Measurements from ENCODE around the gene SNRK. TPM values are rescaled to one million over a fixed set of nuclear protein-coding genes. Genes with fewer than 3 reads are reported as not detected.

Gene SNRK
- total RNA-seq, 1 donor from 2014 or later: 58.6 TPM

DNA sequence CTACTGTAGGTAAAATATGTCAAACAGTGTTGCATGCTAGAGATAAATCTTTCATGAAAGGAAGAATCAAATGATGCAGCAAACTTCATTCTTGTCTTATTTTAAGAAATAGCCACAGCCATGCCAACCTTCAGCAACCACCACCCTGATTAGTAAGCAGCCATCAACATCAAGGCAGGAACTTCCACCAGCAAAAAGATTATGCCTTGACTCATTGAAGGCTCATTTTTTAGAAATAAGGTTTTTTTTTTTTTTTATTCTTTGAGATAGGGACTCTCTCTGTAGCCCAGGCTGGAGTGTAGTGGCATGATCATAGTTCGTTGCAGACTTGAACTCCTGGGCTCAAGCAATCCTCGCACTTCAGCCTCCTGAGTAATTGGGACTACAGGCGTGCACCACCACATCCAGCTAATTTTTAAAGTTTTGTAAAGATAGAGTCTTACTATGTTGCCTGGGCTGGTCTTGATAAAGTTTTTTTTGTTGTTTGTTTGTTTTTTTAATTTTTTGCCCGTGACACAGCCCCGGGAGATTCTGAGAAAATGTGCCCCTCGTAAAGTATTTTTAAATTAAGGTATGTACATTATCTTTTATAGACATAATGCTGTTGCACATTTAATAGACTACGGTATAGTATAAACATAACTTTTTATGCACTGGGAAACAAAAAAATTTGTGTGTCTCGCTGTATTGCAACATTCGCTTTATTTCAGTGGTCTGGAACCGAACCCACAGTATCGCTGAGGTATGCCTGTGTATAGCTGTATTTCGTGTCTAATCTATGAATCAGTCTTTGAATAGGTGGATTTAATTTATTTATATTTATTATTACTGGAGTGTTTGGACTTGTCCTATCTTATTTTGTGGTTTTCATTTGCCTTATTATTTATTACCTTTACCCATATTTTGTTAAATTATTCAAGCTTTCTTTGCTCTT is 23.3 kb downstream of the SNRK start:
- no peak for DNase-seq

DNA sequence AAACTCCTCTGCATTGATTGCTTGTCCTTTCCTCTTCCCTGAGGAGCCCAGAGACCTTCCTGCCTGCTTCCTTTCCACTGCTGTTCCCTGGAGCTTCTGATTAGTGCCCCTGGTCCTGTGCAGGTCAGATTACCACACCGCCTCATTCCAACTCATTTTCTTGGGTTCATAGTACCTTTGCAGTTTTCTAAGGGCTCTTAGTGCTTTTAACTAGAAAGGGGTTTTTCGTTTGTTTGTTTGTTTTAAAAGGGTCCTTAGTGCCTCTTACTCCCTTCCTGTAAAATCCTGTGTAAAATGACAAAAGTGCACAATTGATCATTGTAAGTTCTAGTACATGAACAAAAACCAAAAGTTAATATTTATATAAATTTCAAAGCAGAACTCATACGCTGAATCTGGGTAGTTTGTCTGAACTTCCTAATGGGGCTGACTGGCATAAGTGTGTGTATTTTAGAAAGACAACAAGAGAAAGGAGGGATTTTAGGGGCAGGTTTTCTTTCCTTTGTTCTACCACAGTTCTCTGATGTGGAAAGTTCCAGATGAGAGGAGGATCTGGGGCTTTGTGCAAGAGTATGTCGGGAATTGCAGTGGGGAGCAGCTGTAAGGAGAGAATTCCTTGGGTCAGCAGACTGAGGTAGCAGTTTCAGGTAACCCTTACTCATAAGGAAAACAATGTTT is 30.6 kb downstream of the SNRK start:
- no peak for DNase-seq

DNA sequence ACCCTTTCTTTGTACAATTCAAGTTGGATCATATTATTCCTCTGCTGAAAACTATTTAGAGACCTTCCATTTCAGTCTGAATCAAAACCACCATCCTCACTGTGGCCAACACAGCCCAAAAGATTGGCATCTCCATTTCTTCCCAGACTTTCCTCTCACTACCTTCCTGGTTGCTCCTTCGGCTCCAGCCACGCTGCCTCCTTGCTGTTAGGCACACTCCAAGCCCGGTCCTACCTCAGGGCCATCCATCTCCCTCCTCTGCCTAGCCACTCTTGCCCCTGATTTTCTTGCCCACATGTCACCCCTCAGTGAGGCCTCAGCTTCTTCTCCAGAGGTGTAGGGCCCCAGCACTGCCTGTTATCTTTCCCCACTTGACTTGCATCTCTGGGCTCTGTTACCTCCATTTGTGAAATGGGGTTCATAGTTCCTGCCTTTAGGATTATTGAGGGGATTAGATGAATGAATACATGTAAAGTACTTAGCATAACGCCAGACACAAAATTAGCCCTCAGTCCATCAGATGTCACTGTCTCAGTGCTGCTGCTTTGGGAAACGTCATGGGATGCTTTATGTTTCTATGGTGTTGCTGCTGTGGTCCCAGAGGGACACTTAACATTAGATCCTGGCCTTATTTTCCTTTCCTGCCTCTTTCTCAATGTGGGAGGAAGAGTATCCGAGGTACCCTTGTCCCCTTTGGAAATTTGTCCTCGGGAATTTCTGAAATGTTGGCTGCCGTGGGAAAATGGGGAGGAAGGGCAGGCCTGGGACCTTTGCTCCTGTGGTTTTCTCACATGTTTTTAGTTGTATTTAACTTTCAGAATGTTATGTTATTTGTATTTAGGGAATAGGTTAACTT is 31.3 kb downstream of the SNRK start:
- no peak for DNase-seq

- DNase-seq: no peak
These were observed 33.0 kb downstream of the SNRK start for GRCh38 chr3:43319376-43319775.

GRCh38 chr3:43319794-43320193 is 33.5 kb downstream of the SNRK start:
- DNase-seq: no peak

DNA sequence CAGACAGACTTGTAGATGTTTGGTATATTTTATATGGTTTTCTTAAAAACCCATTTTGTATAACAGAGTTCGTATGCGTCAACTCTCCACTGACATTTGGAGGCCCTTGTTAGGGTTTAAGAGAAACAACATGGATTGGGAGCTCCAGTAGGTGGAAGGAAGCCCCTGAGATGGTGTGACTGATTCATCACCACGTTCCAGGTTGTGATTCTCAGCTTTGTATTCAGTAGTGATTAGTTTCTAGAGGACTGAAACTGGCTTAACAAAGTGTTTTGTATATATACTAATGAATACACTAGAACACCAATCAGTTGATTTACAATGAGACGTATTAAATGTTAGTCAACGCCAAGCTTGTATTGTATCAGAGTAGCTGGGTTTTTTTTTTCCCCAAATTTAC is 33.9 kb downstream of the SNRK start:
- DNase-seq: no peak

- no peak for DNase-seq
These were observed 37.2 kb downstream of the SNRK start for GRCh38 chr3:43323541-43323940.

GRCh38 chr3:43326891-43327581 is 40.7 kb downstream of the SNRK start:
- DNase-seq: no peak

DNA sequence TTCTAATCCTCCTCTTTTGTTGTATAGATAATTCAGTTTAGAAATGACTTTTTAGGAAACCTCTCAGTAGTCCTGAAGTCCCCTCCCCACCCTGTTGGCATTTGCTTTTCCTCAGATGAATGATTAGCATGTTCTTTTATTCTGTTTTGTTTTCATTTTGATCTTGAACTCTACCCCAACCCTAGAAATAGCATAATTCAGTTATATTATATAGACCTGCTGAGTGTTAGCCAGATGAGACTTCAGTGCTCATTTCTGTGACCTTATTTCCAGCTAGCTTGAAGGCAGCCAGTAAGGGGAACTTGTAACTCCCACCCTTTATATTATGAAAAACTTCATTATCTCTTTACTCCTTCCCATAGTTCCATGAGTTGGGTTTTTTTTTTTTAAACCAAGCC is 41.2 kb downstream of the SNRK start:
- DNase-seq: no peak

- no peak for DNase-seq
These were observed 42.3 kb downstream of the SNRK start for GRCh38 chr3:43328653-43329052.

DNA sequence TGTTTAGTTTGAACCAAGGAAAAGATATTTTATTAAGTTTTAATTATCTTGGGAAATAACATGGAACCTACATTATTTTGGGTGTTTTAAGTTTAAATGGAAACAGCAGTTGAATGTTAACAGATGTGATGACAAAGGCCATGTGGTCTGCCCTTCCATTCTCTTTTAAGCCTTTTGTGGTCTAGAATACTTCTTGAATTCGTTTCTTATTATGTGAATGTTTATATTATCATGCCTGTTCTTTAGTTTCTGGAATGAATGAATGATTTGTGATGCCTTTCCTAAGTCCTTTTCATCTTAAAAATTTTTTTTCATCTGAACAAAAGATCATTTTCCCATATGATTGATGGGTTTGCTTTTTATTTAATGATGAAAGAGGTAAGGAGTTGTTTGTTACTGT is 44.6 kb downstream of the SNRK start:
- peak; percentile 32 for DNase-seq

DNA sequence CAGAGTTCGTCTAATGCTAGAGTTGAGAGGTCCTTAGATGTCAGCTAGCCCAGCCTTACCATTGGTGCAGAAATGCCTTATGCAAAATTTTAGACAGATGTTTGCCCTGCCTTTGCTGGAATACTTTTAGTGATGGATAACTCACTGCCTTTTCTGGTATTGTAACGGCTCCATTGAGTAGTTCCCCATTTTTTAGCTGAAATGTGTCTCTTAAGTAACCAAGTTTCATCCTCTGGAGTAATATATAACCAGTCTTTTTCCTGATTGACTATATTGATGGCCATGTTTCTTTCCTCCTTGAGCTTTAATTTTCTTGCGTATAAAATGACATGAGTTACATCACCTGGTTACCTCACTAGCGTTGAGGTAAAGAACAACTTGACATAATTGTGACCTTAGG is 45.0 kb downstream of the SNRK start:
- no peak for DNase-seq

DNA sequence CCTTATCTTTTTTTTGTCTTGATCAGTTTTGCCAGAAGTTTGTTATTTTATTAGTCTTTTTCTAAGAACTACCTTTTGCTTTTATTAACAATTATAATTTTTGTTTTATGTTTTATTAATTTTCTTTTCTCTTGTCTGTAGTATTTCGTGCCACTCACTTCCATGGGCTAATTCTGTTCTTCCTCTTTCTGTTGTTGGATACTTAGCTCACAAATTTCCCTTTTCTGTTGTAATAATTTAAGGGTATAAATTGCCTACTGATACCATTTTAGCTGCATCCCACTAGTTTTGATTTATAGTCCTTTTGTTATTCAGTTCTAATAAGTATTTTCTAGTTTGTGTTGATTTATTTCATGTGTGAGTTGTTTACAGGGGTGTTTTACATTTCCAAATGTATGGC is 48.6 kb downstream of the SNRK start:
- no peak for DNase-seq

DNA sequence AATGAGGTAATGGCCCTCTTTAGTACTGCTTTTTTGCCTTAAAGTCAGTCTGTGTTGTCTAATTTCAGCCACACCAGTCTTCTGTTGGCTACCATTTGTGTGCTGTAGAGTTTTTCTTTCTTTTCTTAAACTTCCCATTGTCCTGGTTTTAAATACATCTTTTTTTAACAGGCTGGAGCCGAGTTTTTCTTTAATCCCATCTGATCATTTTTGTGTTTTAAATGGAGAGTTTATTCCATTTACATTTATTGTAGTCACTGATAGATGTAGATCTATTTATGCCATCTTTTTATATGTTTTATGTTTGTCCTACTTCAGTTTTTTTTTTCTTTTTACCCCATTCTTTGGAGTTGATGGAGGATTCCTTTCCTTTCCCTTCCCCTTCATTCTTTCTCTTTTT is 49.5 kb downstream of the SNRK start:
- no peak for DNase-seq

GRCh38 chr3:43338295-43338694 is 52.0 kb downstream of the SNRK start:
- no peak for DNase-seq

- no peak for DNase-seq
These were observed 54.1 kb downstream of the SNRK start for GRCh38 chr3:43340403-43340802.

GRCh38 chr3:43341788-43342187 is 55.4 kb downstream of the SNRK start:
- DNase-seq: no peak

DNA sequence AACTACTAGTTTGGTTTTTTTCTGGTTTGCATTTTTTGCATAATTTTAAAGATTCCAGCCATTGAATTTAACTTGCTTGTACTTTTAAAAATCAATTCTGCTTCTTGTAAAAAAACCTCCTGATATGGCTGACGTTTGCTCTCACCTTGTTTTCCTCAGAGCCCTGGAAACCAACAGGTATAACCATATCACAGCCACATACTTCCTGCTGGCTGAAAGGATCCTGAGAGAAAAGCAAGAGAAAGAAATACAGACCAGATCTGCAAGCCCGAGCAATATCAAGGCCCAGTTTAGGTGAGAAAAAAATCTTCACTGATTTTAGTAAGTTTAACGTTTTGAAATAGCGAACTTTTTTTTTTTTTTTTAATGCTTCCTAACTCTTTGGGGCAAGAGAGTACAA is 56.8 kb downstream of the SNRK start:
- no peak for DNase-seq

GRCh38 chr3:43343815-43344214 is 57.5 kb downstream of the SNRK start:
- no peak for DNase-seq

GRCh38 chr3:43344520-43344919 is 58.2 kb downstream of the SNRK start:
- no peak for DNase-seq

GRCh38 chr3:43345246-43345645 is 58.9 kb downstream of the SNRK start:
- no peak for DNase-seq

GRCh38 chr3:43345877-43346276 is 59.5 kb downstream of the SNRK start:
- DNase-seq: no peak
